OCI-LY1 (cell line): ENCODE data around the gene KCNG3.

Experiments
- H2AFZ ChIP-seq: fragments of 200-600 bp; sonication (generic), shearing (Covaris generic); 2 replicates; pipeline ENCODE4 v1.6.0; 2014; ENCODE audit warnings: antibody characterized with exemption, mild to moderate bottlenecking, low read length
- H3F3A ChIP-seq: fragments of 200-600 bp; sonication (generic), shearing (Covaris generic); 2 replicates; pipeline ENCODE4 v1.6.0; 2014; ENCODE audit warnings: mild to moderate bottlenecking, antibody characterized with exemption, low read length, moderate library complexity; ENCODE audit not compliant: insufficient read depth
- H3K27ac ChIP-seq: fragments of 200-600 bp; sonication (generic); 2 replicates; pipeline ENCODE4 v1.5.1; 2014; ENCODE audit warnings: low read length, mixed run types, mild to moderate bottlenecking, low read depth; ENCODE audit not compliant: poor library complexity, severe bottlenecking
- H3K27me3 ChIP-seq: fragments of 200-600 bp; sonication (generic); 2 replicates; pipeline ENCODE4 v1.6.0; 2014; ENCODE audit warnings: antibody characterized with exemption, mild to moderate bottlenecking, low read length, moderate library complexity; ENCODE audit not compliant: insufficient read depth
- H3K36me3 ChIP-seq: fragments of 200-600 bp; sonication (generic); 2 replicates; pipeline ENCODE4 v1.6.1; 2014; ENCODE audit warnings: mild to moderate bottlenecking, antibody characterized with exemption, low read length, moderate library complexity, mixed read lengths; ENCODE audit not compliant: insufficient read depth
- H3K4me1 ChIP-seq: fragments of 200-600 bp; sonication (generic); 2 replicates; pipeline ENCODE4 v1.5.1; 2014; ENCODE audit warnings: mild to moderate bottlenecking, low read length, moderate library complexity; ENCODE audit not compliant: insufficient read depth, severe bottlenecking
- H3K4me2 ChIP-seq: fragments of 200-600 bp; sonication (generic), shearing (Covaris generic); 2 replicates; pipeline ENCODE4 v1.6.1; 2014; ENCODE audit warnings: low read length
- H3K4me3 ChIP-seq: fragments of 200-600 bp; sonication (generic); 2 replicates; pipeline ENCODE4 v1.5.1; 2014; ENCODE audit warnings: low read length, low read depth, mild to moderate bottlenecking, mixed read lengths; ENCODE audit not compliant: poor library complexity, severe bottlenecking
- H3K79me2 ChIP-seq: fragments of 200-600 bp; shearing (Covaris generic); 2 replicates; pipeline ENCODE4 v1.6.1; 2016; ENCODE audit warnings: mixed run types, low read length, mixed read lengths; ENCODE audit not compliant: insufficient read depth
- H3K9ac ChIP-seq: fragments of 200-600 bp; sonication (generic), shearing (Covaris generic); 2 replicates; pipeline ENCODE4 v1.6.1; 2014; ENCODE audit warnings: mild to moderate bottlenecking, low read length, mixed read lengths
- H3K9me2 ChIP-seq: fragments of 200-600 bp; sonication (generic), shearing (Covaris generic); 2 replicates; pipeline ENCODE4 v1.6.1; 2014; ENCODE audit warnings: low read depth, mild to moderate bottlenecking, low read length, mixed read lengths
- H3K9me3 ChIP-seq: fragments of 200-600 bp; shearing (Covaris generic); 2 replicates; pipeline ENCODE4 v1.6.1; 2014; ENCODE audit warnings: low read length, mixed read lengths
- H4K20me1 ChIP-seq: fragments of 200-600 bp; sonication (generic), shearing (Covaris generic); 2 replicates; pipeline ENCODE4 v1.6.0; 2016; ENCODE audit warnings: mild to moderate bottlenecking, low read length; ENCODE audit not compliant: insufficient read depth
- EZH2 ChIP-seq: fragments of 200-600 bp; sonication (generic), shearing (Covaris generic); IDR thresholded peaks from 2 replicates; pipeline ENCODE4 v1.8.0; 2017; ENCODE audit warnings: borderline replicate concordance, mixed run types, mild to moderate bottlenecking, antibody characterized with exemption, low read length, moderate library complexity, mixed read lengths
- TF ChIP-seq, protein P1 (sequence below): fragments of 200-600 bp; sonication (generic), shearing (Covaris generic); IDR thresholded peaks from 2 replicates; pipeline ENCODE4 v1.5.1; 2017; ENCODE audit warnings: mild to moderate bottlenecking, antibody characterized with exemption, low read length, moderate library complexity, mixed read lengths

Gene KCNG3

DNA sequence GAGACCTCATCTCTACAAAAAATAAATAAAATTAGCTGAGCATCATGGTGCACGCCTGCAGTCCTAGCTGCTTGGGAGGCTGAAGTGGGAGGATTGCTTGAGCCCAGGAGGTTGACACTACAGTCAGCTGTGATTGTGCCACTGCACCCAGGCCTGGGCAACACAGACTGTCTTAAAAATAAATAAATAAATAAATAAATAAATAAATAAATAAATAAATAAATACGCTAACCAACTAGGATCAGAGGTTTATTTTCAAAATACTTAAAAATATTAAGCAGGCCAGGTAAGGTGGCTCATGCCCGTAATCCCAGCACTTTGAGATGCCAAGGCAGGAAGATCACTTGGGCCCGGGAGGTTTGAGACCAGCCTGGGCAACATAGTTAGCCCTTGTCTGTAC, 63.6 kb downstream of the KCNG3 start:
- no peaks in the 10 kb centered on the region for H3K9me2 ChIP-seq
- no peak overlapping the region for H3K4me3 ChIP-seq
- no peak overlapping the region for H3K4me2 ChIP-seq
- H3K4me1 ChIP-seq = no peaks in the 10 kb centered on the region
- H3K27me3 ChIP-seq = no peaks in the 10 kb centered on the region
- no peak overlapping the region for H2AFZ ChIP-seq
- H3K36me3 ChIP-seq = no peaks in the 10 kb centered on the region
- no peaks in the 10 kb centered on the region for H3F3A ChIP-seq
- no peaks in the 10 kb centered on the region for H3K9me3 ChIP-seq
- no peak overlapping the region for H3K9ac ChIP-seq
- no peaks in the 10 kb centered on the region for H3K79me2 ChIP-seq
- TF ChIP-seq, protein P1, sequence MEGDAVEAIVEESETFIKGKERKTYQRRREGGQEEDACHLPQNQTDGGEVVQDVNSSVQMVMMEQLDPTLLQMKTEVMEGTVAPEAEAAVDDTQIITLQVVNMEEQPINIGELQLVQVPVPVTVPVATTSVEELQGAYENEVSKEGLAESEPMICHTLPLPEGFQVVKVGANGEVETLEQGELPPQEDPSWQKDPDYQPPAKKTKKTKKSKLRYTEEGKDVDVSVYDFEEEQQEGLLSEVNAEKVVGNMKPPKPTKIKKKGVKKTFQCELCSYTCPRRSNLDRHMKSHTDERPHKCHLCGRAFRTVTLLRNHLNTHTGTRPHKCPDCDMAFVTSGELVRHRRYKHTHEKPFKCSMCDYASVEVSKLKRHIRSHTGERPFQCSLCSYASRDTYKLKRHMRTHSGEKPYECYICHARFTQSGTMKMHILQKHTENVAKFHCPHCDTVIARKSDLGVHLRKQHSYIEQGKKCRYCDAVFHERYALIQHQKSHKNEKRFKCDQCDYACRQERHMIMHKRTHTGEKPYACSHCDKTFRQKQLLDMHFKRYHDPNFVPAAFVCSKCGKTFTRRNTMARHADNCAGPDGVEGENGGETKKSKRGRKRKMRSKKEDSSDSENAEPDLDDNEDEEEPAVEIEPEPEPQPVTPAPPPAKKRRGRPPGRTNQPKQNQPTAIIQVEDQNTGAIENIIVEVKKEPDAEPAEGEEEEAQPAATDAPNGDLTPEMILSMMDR = no peak
- TF ChIP-seq EZH2 = no peak
- no peaks in the 10 kb centered on the region for H4K20me1 ChIP-seq
- no peak overlapping the region for H3K27ac ChIP-seq

DNA sequence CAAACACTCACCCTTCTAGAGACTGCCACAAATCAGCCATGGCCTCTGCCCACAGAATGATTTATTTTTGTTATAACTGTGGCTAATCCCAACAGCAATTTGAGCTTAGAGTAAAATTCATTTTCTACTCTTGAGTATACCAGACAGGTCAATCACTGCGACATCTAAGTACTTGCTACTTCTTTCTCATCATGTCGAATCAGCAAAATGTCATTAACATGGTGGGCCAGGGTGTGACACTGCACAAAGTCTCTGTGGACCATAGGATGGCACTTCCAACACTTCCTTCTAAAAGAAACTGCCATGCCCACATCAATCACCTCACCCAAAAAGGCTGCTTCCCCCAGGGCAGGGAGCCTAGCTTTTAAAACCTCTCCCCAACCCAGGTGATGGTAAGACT, 64.4 kb downstream of the KCNG3 start:
- Histone ChIP-seq H3K9me3 (no peaks in the 10 kb centered on the region), H4K20me1 (no peaks in the 10 kb centered on the region), H3K4me1 (no peaks in the 10 kb centered on the region), H2AFZ (no peak overlapping the region), H3K27ac (no peak overlapping the region), H3K27me3 (no peaks in the 10 kb centered on the region), H3K79me2 (no peaks in the 10 kb centered on the region), H3F3A (no peaks in the 10 kb centered on the region), H3K9me2 (no peaks in the 10 kb centered on the region), H3K4me2 (no peak overlapping the region), H3K9ac (no peak overlapping the region), H3K36me3 (no peaks in the 10 kb centered on the region), H3K4me3 (no peak overlapping the region)
- no peak for TF ChIP-seq EZH2
- TF ChIP-seq, protein P1 = no peak

DNA sequence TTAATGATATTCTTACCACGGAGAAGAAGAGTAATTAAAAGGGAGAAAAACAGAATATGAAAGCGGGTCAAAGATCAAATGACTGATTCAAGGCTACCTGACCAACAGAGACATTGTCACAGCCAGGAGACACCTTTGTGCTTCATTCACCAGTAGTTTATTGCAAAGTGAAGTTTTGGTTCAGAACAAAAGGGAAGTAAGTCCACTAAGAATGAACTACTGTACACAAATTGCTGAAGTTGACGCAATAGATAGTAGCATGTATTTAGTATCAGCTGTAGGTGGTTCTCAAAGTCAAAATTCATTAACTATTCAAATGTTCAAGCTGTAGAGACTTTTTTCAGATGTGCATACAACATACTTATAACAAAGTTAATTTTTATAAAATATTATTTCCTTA, 68.1 kb downstream of the KCNG3 start:
- no peak overlapping the region for H3K4me3 ChIP-seq
- no peaks in the 10 kb centered on the region for H4K20me1 ChIP-seq
- H3K9me2 ChIP-seq = no peaks in the 10 kb centered on the region
- H3F3A ChIP-seq = no peaks in the 10 kb centered on the region
- no peak overlapping the region for H3K9ac ChIP-seq
- no peaks in the 10 kb centered on the region for H3K4me1 ChIP-seq
- no peak overlapping the region for H3K4me2 ChIP-seq
- H3K9me3 ChIP-seq = no peaks in the 10 kb centered on the region
- no peaks in the 10 kb centered on the region for H3K27me3 ChIP-seq
- no peaks in the 10 kb centered on the region for H3K36me3 ChIP-seq
- H2AFZ ChIP-seq = no peak overlapping the region
- TF ChIP-seq EZH2 = no peak
- TF ChIP-seq, protein P1 = no peak
- no peak overlapping the region for H3K27ac ChIP-seq
- H3K79me2 ChIP-seq = no peaks in the 10 kb centered on the region
